EH (cell line): Measurements from ENCODE around the gene IL1RN.

Experiments
- DNase-seq: peaks from one replicate; pipeline ENCODE4 v3.0.0-alpha.2; 2015; ENCODE audit warnings: low read depth

Gene IL1RN

GRCh38 chr2:113156278-113157117 is 29.1 kb downstream of the IL1RN start:
- no peak for DNase-seq

DNA sequence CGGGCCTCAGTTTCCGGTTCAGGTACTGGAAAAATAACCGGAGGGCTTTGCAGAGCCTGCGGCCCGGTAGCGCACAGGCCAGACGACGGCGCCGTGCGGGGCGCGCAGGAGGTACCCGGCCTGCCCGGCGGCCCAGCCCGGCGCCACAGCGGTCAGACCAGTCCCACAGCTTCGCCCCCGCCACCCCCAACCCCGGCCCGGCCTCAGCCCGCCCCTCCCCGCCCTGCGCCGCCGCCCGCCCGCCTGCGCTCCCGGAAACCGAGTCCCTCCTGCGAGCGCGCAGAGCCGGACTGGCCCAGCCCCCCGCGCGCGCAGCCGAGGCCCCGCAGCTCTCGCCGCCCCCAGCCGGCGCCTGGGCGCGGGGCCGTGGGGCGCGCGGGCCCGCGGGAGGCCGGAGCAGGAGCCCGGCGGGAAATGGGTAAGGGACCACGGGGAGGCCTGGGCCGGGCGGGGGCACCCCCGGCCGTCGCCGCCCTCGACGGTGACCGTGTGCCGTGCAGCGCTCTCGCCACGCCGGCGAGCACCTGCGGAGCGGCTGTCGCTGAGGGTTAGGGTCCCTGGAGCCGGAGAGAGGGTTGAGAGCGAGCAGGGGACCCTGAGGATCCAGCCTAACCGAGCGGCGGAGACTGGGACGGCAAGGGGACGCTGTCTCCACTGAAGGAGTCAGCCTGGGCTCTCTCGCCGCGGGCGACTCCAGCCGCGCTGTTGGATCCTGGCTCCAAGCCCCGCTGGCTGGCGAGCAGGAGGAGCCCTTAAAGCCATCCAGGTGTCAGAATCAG is 29.9 kb downstream of the IL1RN start:
- DNase-seq = peak; percentile 41

GRCh38 chr2:113157897-113158753 is 30.7 kb downstream of the IL1RN start:
- DNase-seq = peak; percentile 81

GRCh38 chr2:113158884-113159553 is 31.6 kb downstream of the IL1RN start:
- DNase-seq = peak; percentile 70

- DNase-seq = no peak
Observed at GRCh38 chr2:113160248-113160647, 32.9 kb downstream of the IL1RN start.

- no peak for DNase-seq
Observed at GRCh38 chr2:113160962-113161361, 33.6 kb downstream of the IL1RN start.

DNA sequence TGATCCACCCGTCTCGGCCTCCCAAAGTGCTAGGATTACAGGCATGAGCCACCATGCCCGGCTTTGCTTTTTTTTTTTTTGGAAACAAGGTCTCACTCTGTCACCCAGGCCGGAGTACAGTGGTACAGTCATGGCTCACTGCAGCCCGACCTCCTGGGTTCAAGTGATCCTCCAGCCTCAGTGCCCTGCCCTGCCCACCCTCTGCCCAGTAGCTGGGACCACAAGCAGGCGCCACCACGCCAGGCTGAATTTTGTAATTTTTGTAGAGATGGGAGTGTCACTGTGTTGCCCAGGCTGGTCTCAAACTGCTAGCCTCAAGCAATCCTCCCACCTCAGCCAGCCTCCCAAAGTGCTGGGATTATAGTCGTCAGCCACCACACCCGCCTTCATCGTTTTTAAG is 34.8 kb downstream of the IL1RN start:
- DNase-seq = no peak

- no peak for DNase-seq
Observed at GRCh38 chr2:113162869-113163268, 35.5 kb downstream of the IL1RN start.

DNA sequence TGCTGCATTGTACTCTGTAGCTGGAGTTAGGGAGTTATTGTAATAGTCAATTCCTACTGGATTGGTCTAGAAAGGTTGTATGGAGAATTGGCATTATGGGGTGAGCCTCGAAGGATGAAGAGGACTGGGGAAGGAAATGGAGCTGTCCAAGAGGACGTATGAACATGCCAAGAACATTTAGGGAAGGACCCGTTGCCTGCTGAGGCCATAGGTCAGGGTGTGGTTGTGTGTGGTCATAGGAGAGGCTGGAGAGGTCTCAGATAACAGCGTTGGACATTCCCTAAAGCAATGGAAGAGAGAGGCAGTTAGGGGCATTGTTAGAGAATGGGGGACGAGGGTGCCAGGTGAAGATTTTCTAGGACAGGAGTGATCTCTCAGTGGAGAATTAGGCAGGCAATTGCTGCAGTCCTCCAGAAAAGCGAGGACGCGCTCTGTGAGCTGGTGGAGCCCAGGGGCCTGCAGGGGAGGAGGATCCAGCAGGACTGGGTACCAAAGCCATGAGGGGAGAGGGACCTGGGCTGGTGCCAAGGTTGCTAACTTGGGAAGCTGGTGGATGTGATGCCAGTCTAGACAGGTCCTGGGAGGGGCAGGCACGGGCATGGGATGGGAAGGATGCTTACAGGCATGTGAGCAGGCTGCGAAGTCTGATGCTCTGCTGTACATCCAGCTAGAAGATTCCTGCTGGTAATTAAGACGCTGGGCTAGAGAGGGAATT is 37.0 kb downstream of the IL1RN start:
- DNase-seq = no peak

DNA sequence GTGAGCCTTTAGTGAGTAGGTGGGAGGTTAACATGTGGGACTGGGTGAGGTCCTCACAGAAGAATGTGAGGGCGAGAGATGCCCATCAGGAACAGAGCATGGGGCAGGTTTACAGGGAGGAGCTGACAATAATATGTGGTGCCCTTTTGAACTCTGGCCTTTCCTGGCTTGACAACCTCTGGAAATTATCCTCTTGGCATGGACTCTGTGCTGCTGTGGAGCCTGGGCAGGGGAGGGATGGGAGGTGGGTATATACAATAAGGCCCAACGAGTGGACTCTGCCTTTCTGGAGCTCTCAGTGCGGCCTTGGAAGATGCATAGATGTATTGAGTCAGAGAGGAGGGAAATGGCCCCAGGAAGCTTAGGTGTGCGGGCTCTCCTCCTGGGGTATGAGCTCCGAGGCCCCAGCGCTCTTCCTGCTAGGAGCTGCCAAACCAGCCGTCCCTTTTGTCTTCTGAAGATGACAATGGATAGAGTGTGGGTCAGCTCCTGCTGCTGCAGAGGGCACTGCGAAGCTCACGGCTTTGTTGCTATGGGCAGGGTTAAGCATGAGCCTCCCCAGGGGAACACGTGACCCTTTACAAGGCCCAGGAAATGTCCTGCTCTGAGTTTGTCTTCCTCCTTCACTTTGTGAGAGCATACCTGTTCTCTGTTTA is 37.7 kb downstream of the IL1RN start:
- no peak for DNase-seq

DNA sequence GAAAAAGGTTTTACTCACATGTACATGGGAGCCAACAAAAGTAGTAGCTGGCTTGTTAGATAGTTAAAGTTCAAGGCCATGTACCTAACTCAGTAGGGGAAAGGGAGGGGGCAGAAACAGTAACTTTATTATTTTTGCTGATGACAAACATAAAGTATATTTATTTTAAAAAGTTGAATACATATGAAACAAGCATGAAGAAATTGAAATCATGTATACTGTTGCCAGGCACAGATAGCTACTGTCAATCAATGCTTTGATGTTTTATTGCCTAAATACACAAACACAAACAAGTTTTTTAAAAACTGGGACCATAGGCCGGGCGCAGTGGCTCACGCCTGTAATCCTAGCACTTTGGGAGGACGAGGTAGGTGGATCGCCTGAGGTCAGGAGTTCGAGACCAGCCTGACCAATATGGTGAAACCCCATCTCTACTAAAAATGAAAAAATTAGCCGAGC is 38.8 kb downstream of the IL1RN start:
- DNase-seq = no peak

DNA sequence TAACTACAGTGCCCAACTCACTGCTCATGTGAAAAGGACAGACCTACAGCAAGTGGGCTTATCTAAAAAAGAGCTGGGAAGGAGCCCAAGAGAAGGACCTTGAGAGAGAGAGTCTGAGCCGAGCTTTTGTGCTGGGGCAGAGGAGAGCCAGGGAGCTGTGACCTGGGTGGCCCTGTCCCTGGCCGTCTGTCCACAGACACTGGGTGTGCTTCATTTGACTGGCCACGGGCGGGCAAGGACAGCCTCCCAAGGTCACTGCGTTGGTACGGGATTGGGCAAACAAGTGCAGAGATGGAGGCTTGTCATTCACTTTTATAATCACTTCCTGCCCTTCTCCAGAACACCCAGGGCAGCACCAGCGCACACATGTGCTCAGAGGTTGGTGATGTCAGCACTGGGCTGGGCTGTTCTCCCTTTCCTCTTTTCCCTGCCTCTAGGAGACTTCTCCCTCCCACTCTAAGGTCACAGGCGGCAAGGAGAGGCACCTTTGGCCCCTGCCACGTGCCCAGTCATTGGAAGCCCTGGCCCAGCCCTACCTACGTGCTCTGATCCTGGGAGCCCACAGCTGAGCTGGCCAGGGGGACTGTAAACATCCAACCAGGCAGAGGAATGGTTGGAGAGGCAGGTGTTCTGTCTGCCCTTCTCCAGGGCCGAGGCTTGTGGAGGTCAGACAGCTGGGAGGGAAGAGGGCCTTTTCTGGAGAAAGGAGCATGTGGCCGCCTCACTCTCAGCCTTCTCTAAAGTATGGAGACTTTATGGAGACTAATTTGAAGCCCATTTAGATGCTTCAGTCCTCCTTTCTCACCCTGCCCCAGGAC is 39.9 kb downstream of the IL1RN start:
- DNase-seq = no peak

GRCh38 chr2:113167962-113168340 is 40.6 kb downstream of the IL1RN start:
- no peak for DNase-seq

- no peak for DNase-seq
Observed at GRCh38 chr2:113169002-113169530, 41.7 kb downstream of the IL1RN start.

- DNase-seq = no peak
Observed at GRCh38 chr2:113169586-113169985, 42.2 kb downstream of the IL1RN start.

DNA sequence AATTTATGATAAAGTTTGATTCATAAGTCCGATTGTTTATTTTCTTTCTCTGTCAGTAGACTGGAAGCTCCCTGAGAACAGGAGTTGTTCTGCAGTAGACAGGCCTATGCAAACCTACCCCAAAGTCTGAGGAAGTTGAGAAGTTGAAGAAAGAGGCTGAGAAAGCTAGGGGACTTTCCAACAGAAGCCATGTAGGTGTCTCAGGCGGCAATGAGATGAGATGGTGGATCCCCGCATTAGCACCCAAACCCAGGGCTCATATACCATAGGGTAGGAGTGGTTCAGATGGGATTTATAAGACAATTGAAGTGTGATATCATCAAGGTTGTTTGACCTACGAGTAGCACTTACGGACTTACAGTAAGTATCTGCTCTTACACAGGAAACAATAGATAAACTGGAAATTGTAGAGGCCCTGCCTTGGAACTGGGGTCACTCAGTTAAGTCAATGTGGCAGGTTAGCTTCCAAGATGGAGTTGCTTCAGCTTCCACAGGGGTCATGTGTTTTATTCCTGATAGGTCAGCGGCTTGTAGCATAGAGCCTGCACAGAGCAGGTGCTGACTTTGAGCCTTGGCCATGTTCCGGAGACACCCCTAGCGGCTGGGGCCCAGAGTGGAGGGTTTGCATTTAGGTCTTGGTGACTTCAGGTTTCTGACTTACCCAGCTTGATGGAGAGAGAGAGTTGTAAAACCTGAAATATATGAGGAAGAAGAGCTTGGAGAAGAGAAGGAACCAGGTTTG is 44.1 kb downstream of the IL1RN start:
- no peak for DNase-seq

DNA sequence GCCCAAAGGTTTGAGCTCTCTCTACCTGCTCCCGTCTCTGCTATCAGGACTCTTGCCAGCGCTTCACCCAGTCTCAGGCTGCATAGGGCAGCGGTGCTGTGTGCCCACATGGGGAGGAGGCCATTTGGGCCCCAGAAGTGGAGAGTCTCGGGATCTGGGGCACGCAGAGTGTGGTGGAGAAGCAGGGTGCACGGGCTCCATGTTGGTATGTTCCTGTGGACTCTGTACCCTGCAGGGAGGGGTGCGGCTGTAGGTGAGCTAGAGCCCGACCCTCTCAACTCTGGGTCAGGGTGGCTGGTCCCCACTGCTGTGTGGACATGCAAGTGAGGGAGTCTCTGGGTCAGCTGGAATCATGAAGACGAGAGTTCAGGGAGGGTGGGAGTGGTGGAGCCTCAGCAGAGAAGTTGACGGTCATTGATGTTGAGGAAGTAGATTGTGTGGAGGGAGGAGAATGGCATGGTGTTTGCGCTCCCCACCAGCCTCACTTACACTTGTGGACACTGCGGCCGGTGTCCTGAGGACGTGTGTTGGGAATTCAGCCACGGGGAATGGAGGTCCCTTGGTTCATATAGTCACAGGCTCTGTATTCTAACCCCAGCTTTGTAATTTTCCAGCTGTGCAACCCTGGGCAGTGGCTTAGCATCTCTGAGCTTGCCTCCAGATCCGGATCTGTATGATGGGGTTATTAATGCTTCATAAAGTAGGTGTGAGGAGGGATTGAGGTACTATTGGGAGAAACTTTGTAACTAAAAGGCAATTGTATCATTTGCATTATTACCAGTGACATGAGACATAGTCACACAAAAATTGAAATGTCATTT is 45.5 kb downstream of the IL1RN start:
- no peak for DNase-seq
